ENCODE results near the gene SPATA7. TPM values are rescaled to one million over a fixed set of nuclear protein-coding genes. Genes with fewer than 3 reads are reported as not detected.
A peak's percentile ranks its signal among the peaks of the same experiment; 100 is the strongest.

SPATA7 gene
- total RNA-seq, 1 donor from 2014 or later = 6.5 TPM

GRCh38 chr14:88430976-88431375, 45.5 kb downstream of the SPATA7 start:
- FAIRE-seq = no peak
- H3K4me1 ChIP-seq (ENCODE audit: insufficient read depth, low read length) = peaks cover 2% of the 10 kb centered on the region

GRCh38 chr14:88437658-88438057, 52.2 kb downstream of the SPATA7 start:
- no peaks in the 10 kb centered on the region for H3K4me1 Mint-ChIP-seq (ENCODE audit: low read depth, unreplicated experiment)
- no peak overlapping the region for H3K9ac ChIP-seq (ENCODE audit: low read length)
- H3K9me3 Mint-ChIP-seq (ENCODE audit: unreplicated experiment) = peaks cover 8% of the 10 kb centered on the region

More at GRCh38 chr14:88430976-88431375, 45.5 kb downstream of the SPATA7 start:
- Histone ChIP-seq H3K9me3 (ENCODE audit: insufficient read depth, low read depth, low read length) (no peaks in the 10 kb centered on the region), H3K9ac (ENCODE audit: low read length) (no peak overlapping the region), H2AFZ (ENCODE audit: low read depth, low read length) (no peak overlapping the region), H4K20me1 (ENCODE audit: insufficient read depth, low read length) (no peaks in the 10 kb centered on the region), H3K4me2 (ENCODE audit: low read length) (no peak overlapping the region), H3K36me3 (ENCODE audit: insufficient read depth, low read length) (no peaks in the 10 kb centered on the region), H3K79me2 (ENCODE audit: insufficient read depth, low read length) (no peaks in the 10 kb centered on the region), H3K27ac (ENCODE audit: low read depth, low read length) (no peak overlapping the region), H3K4me3 (ENCODE audit: insufficient read depth, low read depth, low read length) (no peak overlapping the region), H3K27me3 (ENCODE audit: insufficient read depth, low read length) (no peaks in the 10 kb centered on the region)
- Mint-ChIP-seq H3K4me3 (ENCODE audit: unreplicated experiment) (no peak overlapping the region), H3K36me3 (ENCODE audit: low read depth, unreplicated experiment) (peaks cover 2% of the 10 kb centered on the region), H3K9me3 (ENCODE audit: unreplicated experiment) (peaks cover 4% of the 10 kb centered on the region), H3K4me1 (ENCODE audit: low read depth, unreplicated experiment) (no peaks in the 10 kb centered on the region), H3K27me3 (ENCODE audit: low read depth, unreplicated experiment) (no peaks in the 10 kb centered on the region), H3K27ac (ENCODE audit: unreplicated experiment) (no peak overlapping the region)
- TF ChIP-seq CTCF (IDR thresholded peaks at IDR 0.05; ENCODE audit: insufficient read depth, low read depth, low read length) (no peak), EZH2 (IDR thresholded peaks at IDR 0.05; ENCODE audit: insufficient read depth, low read length) (no peak)
- DNase-seq (ENCODE audit: low read depth) = no peak

More at GRCh38 chr14:88437658-88438057, 52.2 kb downstream of the SPATA7 start:
- no peak overlapping the region for H3K4me2 ChIP-seq (ENCODE audit: low read length)
- no peak for FAIRE-seq
- no peaks in the 10 kb centered on the region for H3K79me2 ChIP-seq (ENCODE audit: insufficient read depth, low read length)
- H2AFZ ChIP-seq (ENCODE audit: low read depth, low read length) = no peak overlapping the region
- peaks cover 9% of the 10 kb centered on the region for H3K36me3 Mint-ChIP-seq (ENCODE audit: low read depth, unreplicated experiment)
- H3K27me3 ChIP-seq (ENCODE audit: insufficient read depth, low read length) = no peaks in the 10 kb centered on the region
- H4K20me1 ChIP-seq (ENCODE audit: insufficient read depth, low read length) = no peaks in the 10 kb centered on the region
- no peaks in the 10 kb centered on the region for H3K4me1 ChIP-seq (ENCODE audit: insufficient read depth, low read length)
- H3K27ac Mint-ChIP-seq (ENCODE audit: unreplicated experiment) = no peak overlapping the region
- no peak overlapping the region for H3K27ac ChIP-seq (ENCODE audit: low read depth, low read length)
- H3K4me3 Mint-ChIP-seq (ENCODE audit: unreplicated experiment) = no peak overlapping the region
- no peaks in the 10 kb centered on the region for H3K36me3 ChIP-seq (ENCODE audit: insufficient read depth, low read length)
- no peaks in the 10 kb centered on the region for H3K9me3 ChIP-seq (ENCODE audit: insufficient read depth, low read depth, low read length)
- H3K4me3 ChIP-seq (ENCODE audit: insufficient read depth, low read depth, low read length) = no peak overlapping the region
- no peak for DNase-seq (ENCODE audit: low read depth)
- TF ChIP-seq EZH2 (IDR thresholded peaks at IDR 0.05; ENCODE audit: insufficient read depth, low read length) (no peak), CTCF (IDR thresholded peaks at IDR 0.05; ENCODE audit: insufficient read depth, low read depth, low read length) (peak; percentile 40)
- H3K27me3 Mint-ChIP-seq (ENCODE audit: low read depth, unreplicated experiment) = no peaks in the 10 kb centered on the region

All from astrocyte (in vitro differentiated cells and primary cell).